OCI-LY1 (cell line): Measurements from ENCODE around the gene SPATA25.

Source experiments
- H2AFZ ChIP-seq: fragments of 200-600 bp; sonication (generic), shearing (Covaris generic); 2 replicates; pipeline ENCODE4 v1.6.0; 2014; ENCODE audit warnings: antibody characterized with exemption, mild to moderate bottlenecking, low read length
- H3F3A ChIP-seq: fragments of 200-600 bp; sonication (generic), shearing (Covaris generic); 2 replicates; pipeline ENCODE4 v1.6.0; 2014; ENCODE audit warnings: mild to moderate bottlenecking, antibody characterized with exemption, low read length, moderate library complexity; ENCODE audit not compliant: insufficient read depth
- H3K27ac ChIP-seq: fragments of 200-600 bp; sonication (generic); 2 replicates; pipeline ENCODE4 v1.5.1; 2014; ENCODE audit warnings: low read length, mixed run types, mild to moderate bottlenecking, low read depth; ENCODE audit not compliant: poor library complexity, severe bottlenecking
- H3K27me3 ChIP-seq: fragments of 200-600 bp; sonication (generic); 2 replicates; pipeline ENCODE4 v1.6.0; 2014; ENCODE audit warnings: antibody characterized with exemption, mild to moderate bottlenecking, low read length, moderate library complexity; ENCODE audit not compliant: insufficient read depth
- H3K36me3 ChIP-seq: fragments of 200-600 bp; sonication (generic); 2 replicates; pipeline ENCODE4 v1.6.1; 2014; ENCODE audit warnings: mild to moderate bottlenecking, antibody characterized with exemption, low read length, moderate library complexity, mixed read lengths; ENCODE audit not compliant: insufficient read depth
- H3K4me1 ChIP-seq: fragments of 200-600 bp; sonication (generic); 2 replicates; pipeline ENCODE4 v1.5.1; 2014; ENCODE audit warnings: mild to moderate bottlenecking, low read length, moderate library complexity; ENCODE audit not compliant: insufficient read depth, severe bottlenecking
- H3K4me2 ChIP-seq: fragments of 200-600 bp; sonication (generic), shearing (Covaris generic); 2 replicates; pipeline ENCODE4 v1.6.1; 2014; ENCODE audit warnings: low read length
- H3K4me3 ChIP-seq: fragments of 200-600 bp; sonication (generic); 2 replicates; pipeline ENCODE4 v1.5.1; 2014; ENCODE audit warnings: low read length, low read depth, mild to moderate bottlenecking, mixed read lengths; ENCODE audit not compliant: poor library complexity, severe bottlenecking
- H3K79me2 ChIP-seq: fragments of 200-600 bp; shearing (Covaris generic); 2 replicates; pipeline ENCODE4 v1.6.1; 2016; ENCODE audit warnings: mixed run types, low read length, mixed read lengths; ENCODE audit not compliant: insufficient read depth
- H3K9ac ChIP-seq: fragments of 200-600 bp; sonication (generic), shearing (Covaris generic); 2 replicates; pipeline ENCODE4 v1.6.1; 2014; ENCODE audit warnings: mild to moderate bottlenecking, low read length, mixed read lengths
- H3K9me2 ChIP-seq: fragments of 200-600 bp; sonication (generic), shearing (Covaris generic); 2 replicates; pipeline ENCODE4 v1.6.1; 2014; ENCODE audit warnings: low read depth, mild to moderate bottlenecking, low read length, mixed read lengths
- H3K9me3 ChIP-seq: fragments of 200-600 bp; shearing (Covaris generic); 2 replicates; pipeline ENCODE4 v1.6.1; 2014; ENCODE audit warnings: low read length, mixed read lengths
- H4K20me1 ChIP-seq: fragments of 200-600 bp; sonication (generic), shearing (Covaris generic); 2 replicates; pipeline ENCODE4 v1.6.0; 2016; ENCODE audit warnings: mild to moderate bottlenecking, low read length; ENCODE audit not compliant: insufficient read depth
- CTCF ChIP-seq: fragments of 200-600 bp; sonication (generic), shearing (Covaris generic); IDR thresholded peaks from 2 replicates; pipeline ENCODE4 v1.5.1; 2017; ENCODE audit warnings: mild to moderate bottlenecking, antibody characterized with exemption, low read length, moderate library complexity, mixed read lengths
- EZH2 ChIP-seq: fragments of 200-600 bp; sonication (generic), shearing (Covaris generic); IDR thresholded peaks from 2 replicates; pipeline ENCODE4 v1.8.0; 2017; ENCODE audit warnings: borderline replicate concordance, mixed run types, mild to moderate bottlenecking, antibody characterized with exemption, low read length, moderate library complexity, mixed read lengths

Gene SPATA25

GRCh38 chr20:45883100-45883469 is 4.3 kb downstream of the SPATA25 start:
- no peaks in the 10 kb centered on the region for H3K9me2 ChIP-seq
- H3K9me3 ChIP-seq: no peaks in the 10 kb centered on the region
- TF ChIP-seq EZH2: no peak
- TF ChIP-seq CTCF: no peak
- no peak overlapping the region for H2AFZ ChIP-seq
- no peak overlapping the region for H3K4me2 ChIP-seq
- peaks cover 51% of the 10 kb centered on the region for H3K36me3 ChIP-seq
- no peaks in the 10 kb centered on the region for H3K27me3 ChIP-seq
- no peak overlapping the region for H3K9ac ChIP-seq
- H3F3A ChIP-seq: no peaks in the 10 kb centered on the region
- no peak overlapping the region for H3K4me3 ChIP-seq
- peaks cover 4% of the 10 kb centered on the region for H3K79me2 ChIP-seq
- H4K20me1 ChIP-seq: no peaks in the 10 kb centered on the region
- peaks cover 13% of the 10 kb centered on the region for H3K4me1 ChIP-seq
- no peak overlapping the region for H3K27ac ChIP-seq

GRCh38 chr20:45882469-45883099 is 4.8 kb downstream of the SPATA25 start:
- H3K27me3 ChIP-seq: no peaks in the 10 kb centered on the region
- no peaks in the 10 kb centered on the region for H3K9me3 ChIP-seq
- no peak overlapping the region for H2AFZ ChIP-seq
- peaks cover 54% of the 10 kb centered on the region for H3K36me3 ChIP-seq
- H3K4me2 ChIP-seq: peak overlapping the region; percentile 96; the same call in 1 of the 2 replicates
- H4K20me1 ChIP-seq: no peaks in the 10 kb centered on the region
- no peak for TF ChIP-seq CTCF
- TF ChIP-seq EZH2: no peak
- no peaks in the 10 kb centered on the region for H3K9me2 ChIP-seq
- H3K4me1 ChIP-seq: peaks cover 13% of the 10 kb centered on the region
- no peaks in the 10 kb centered on the region for H3F3A ChIP-seq
- no peak overlapping the region for H3K4me3 ChIP-seq
- no peak overlapping the region for H3K9ac ChIP-seq
- H3K27ac ChIP-seq: no peak overlapping the region
- peaks cover 4% of the 10 kb centered on the region for H3K79me2 ChIP-seq

GRCh38 chr20:45880988-45881788 is 6.2 kb downstream of the SPATA25 start, which contains the start of gene ZSWIM1:
Gene ZSWIM1 (plus strand): TSS chr20:45881227. CDS start chr20:45882593, 1,366 bp downstream.
- Histone ChIP-seq H3K79me2 (peaks cover 4% of the 10 kb centered on the region), H3K4me1 (peaks cover 13% of the 10 kb centered on the region), H3K9me3 (no peaks in the 10 kb centered on the region), H3K4me3 (peak within 1 kb of the TSS; percentile 91), H3K4me2 (peak within 1 kb of the TSS; percentile 96), H4K20me1 (no peaks in the 10 kb centered on the region), H2AFZ (no peak within 1 kb of the TSS), H3K27me3 (no peaks in the 10 kb centered on the region), H3K9ac (peak within 1 kb of the TSS; percentile 95), H3K27ac (peak within 1 kb of the TSS; percentile 39), H3K9me2 (no peaks in the 10 kb centered on the region), H3F3A (no peaks in the 10 kb centered on the region), H3K36me3 (peaks cover 50% of the 10 kb centered on the region)
- no peak for TF ChIP-seq CTCF
- no peak for TF ChIP-seq EZH2
